GM21723 (cell line): ENCODE data around the gene ZMYND10.
A peak's percentile ranks its signal among the peaks of the same experiment; 100 is the strongest.

Source experiments
- ATAC-seq: cut with Tn5 transposase; IDR thresholded peaks from one replicate; pipeline ENCODE4 v1.9.1; 2021; ENCODE audit warnings: mild to moderate bottlenecking, moderate library complexity; ENCODE audit not compliant: unreplicated experiment

The ZMYND10 gene

DNA sequence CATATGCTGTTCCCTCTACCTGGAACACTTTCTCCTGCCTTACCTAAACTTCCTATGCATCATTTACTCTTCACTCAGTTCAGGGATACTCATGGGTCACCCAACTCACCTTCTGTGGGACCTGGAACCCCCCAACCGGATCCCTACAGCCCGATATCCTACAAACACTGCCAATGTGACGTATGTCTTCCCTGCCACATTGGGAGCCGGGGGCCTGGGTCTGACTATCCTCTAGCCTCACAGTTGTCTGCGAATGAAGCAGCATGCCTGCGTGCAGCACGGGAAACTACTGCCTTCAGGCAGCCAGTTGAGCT is 4.6 kb upstream of the ZMYND10 start:
- no peak for ATAC-seq

DNA sequence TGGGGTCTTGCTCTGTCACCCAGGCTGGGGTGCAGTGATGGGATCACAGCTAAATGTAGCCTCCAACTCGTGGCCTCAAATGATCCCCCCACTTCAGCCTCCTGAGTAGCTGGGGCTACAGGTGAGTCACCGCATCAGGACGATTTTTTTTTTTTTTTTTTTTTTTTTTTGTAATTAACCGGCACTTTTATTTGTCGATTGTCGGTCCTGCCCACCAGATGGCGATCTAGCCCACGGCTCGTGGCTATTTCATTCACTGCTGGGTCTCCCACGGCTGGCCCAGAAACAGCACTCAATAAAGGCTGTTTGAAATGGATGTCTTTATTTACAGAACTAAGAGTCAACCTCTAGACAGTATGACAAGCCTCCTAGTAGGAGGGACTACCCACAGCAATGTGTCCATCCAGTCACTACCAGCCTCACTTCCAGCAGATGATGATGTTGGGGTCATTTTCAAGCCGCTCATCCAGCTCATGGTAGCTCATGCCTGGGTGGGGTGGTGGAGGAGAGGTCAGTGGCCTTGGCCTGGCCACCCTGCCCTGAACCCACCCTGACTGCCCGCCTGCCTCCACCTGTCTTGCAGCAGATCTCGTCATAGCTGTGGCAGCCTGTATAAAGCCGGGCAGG is 1.8 kb upstream of the ZMYND10 start:
- ATAC-seq, result no peak

- no peak for ATAC-seq
Measured at GRCh38 chr3:50345008-50345407, 524 bp downstream of the ZMYND10 start.

GRCh38 chr3:50342813-50343633 is 2.5 kb downstream of the ZMYND10 start:
- no peak for ATAC-seq

- ATAC-seq, result no peak
Measured at GRCh38 chr3:50341996-50342650, 3.4 kb downstream of the ZMYND10 start.

DNA sequence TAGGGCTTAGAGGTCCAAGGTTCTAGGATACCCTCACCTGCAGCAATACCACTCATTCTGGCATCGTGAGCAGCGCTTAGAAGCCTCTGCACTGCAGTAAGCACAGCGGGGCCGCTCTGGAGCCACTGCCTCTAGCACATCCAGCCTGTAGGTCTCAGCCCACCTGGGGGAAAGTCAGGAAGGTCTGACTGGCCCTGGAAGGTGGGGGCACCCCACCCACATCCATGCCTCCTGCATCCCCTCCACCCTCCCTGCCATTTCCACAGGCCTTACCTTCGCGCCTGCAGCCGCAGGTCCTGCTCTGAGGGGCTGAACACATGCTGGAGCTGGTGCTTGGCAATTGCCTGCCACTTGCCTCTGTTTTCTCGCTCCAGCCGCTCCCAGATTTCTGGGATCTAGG is 4.0 kb downstream of the ZMYND10 start:
- no peak for ATAC-seq

- peak; percentile 26 for ATAC-seq
Measured at GRCh38 chr3:50340448-50341329, 4.8 kb downstream of the ZMYND10 start, which contains the start of gene RASSF1. Gene RASSF1, minus strand, starts transcription at chr3:50340836. Its CDS starts 31 bp downstream, at chr3:50340805.

DNA sequence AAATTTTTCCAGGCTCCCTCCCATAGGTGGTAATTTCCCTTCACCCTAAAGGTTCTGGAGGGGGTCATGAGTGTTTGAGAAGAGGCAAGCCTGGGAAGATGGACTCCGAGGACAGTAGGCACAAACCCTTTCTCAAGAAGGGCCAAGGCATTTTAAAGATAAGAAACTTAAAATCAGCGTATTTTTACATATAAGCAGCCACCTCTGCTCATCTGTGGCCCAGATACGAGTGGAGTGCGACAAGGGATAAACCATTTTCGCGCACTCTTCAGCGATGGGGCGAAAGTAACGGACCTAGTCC is 5.4 kb downstream of the ZMYND10 start:
- ATAC-seq, result no peak

DNA sequence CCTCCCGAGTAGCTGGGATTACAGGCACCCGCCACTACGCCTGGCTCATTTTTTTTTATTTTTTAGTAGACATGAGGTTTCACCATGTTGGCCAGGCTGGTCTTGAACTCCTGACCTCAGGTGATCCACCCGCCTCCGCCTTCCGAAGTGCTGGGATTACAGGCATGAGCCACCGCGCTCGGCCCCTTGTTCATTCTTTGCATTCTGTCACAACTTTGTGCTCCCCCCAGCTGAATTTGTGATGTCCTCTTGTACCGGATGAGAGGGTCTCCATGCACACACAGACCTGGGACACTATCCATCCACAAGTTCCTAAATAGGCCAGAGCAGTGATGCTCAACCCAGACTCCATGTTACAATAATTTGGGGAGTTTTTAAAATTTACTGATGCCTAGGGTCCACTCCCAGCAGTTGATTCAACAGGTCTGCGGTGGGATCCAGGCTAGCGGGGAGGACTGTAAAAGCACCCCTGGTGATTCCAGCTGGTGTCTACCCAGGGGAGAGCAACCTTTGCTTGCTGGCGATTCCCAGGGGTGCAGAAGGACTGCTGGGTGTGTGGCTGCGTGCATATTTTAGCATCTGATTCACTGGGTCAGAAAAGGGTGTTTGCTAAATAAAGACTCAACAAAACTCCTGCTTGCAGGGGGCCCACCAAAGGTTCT is 5.9 kb downstream of the ZMYND10 start:
- ATAC-seq, result no peak

GRCh38 chr3:50338965-50339364 is 6.6 kb downstream of the ZMYND10 start:
- no peak for ATAC-seq

DNA sequence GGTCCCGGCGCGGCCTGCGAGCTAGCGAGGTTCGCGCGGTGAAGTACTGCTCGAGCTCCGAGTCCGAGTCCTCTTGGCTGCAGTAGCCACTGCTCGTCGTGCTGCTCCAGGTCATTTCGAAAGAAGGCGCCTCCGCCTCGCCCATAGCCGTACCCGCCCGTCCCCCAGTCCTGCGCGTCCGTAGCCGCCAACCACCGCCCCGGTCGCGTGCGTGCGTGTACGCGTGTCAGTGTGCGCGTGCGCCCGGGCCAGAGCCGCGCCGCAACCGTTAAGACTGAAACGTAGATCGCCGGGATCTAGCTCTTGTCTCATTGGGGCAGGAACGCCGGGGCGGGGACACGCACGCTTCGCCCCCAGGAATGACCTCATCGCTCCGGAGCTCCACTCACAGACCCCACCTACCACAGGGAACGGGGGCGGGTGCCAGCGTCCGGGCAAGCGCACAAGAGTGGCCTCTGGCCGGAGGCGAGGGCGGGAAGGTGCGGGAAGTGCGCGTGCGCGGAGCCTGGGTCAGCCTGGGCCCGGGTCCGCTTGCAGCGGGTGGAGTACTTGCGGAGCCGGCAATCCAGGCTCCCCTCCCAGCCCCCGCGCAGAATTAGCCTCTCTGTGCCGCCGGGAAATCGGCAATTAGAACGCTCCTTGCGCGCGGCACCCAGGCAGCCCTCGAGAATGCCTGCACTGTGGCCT is 8.2 kb downstream of the ZMYND10 start:
- ATAC-seq, result peak; percentile 70

DNA sequence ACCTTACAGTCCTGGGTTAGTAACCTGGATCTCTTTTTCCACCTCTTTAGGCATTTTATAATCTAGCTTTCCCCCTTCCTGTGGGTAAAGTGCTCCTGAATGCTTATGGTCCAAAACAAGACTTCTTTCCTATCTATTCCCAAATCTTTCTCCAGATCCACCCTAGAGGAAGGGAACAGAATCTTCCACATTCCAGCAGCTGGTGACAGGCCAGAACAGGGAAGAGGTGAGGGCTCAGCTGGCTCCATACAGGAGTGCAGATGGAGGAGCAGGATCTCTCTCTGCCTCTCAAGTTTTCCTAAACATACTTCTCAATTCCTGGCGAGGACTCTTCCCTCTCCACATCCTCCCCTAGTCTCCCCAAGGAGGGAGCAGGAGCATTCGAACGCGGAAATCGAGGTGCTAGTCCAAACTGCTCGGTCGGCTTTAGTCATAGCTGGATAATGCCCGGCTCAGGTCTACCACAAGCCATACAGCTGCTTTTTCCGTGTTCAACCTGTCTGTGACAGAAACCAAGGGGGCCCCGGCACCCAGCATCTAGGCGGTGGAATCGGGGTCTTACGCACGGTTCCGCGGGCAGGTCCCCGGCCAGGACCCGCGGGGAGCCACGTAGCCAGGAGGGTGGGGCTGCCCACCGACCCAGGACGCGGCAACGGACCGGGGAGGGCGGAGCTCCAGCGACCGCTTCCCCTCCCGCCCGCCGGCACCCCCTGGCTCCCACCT is 8.9 kb downstream of the ZMYND10 start:
- ATAC-seq, result peak; percentile 34

DNA sequence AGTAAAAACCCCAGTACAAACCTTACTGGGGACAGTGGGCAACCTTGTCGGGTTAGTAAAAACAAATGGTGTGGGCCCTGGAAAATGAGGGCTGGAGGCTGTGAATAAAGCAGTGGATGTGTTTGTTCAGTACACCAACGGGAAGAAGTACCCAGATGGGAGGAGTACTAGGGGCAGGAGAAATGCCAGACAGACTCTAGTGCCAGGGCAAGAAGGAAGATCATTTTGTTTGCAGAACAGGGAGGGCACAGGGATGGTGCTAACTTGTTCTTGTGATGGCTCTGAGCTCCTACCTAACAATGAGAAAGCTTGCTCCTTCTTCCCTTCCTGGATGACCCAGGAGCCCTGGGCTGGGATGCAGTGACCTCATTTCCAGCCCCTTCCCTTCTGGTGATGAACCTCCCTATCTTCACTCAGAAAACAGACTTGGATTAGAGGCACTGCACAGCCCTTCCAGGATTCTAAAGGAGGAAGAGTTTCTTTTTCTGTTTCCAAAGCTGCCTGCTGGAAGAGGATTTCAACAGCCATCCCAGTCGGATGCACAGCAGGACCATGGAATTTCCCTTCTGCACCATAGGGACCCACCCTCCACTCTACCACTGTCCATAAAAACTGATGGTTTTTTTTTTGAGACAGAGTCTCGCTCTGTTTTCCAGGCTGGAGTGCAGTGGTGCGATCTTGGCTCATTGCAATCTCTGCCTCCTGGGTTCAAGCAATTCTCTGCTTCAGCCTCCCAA is 11.0 kb downstream of the ZMYND10 start:
- ATAC-seq, result no peak

DNA sequence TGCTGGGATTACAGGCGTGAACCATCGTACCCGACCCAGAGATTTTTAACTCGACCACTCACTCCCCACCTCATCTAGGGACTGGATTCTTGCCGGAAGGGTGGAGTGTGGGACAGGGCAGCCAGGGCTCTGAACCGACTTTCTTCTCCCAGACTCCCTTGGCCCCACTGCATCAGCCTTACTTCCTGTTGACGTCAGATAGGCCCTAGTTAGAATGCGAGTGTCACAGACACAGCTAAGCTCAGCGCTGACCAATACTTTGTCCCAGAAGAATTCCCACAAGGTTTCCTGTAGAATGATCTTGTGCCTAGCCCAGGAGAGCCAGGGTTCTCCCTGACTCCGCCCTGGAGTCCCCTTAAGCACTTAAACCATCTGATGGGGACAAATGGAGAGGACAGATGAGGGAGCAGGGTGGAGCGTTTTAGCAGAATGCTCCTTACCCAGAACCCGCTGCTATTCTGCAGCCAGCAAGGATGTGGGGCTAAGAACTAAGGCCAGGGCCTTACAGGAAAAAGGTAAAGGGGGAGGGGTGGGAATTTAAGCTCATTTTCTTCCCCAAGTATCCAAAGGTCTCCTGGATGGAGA is 11.7 kb downstream of the ZMYND10 start:
- no peak for ATAC-seq

GRCh38 chr3:50331364-50331907 is 14.1 kb downstream of the ZMYND10 start:
- no peak for ATAC-seq

- no peak for ATAC-seq
Measured at GRCh38 chr3:50330330-50330729, 15.2 kb downstream of the ZMYND10 start.

GRCh38 chr3:50327943-50328691 is 17.4 kb downstream of the ZMYND10 start, which contains the start of gene TUSC2:
Gene TUSC2, minus strand, starts transcription at chr3:50328223. Its CDS starts 124 bp downstream, at chr3:50328099.
- ATAC-seq, result peak; percentile 85
